Fibroblast of the aortic adventitia (primary cell): ENCODE results near the gene PLXND1. TPM values are rescaled to one million over a fixed set of nuclear protein-coding genes. Genes with fewer than 3 reads are reported as not detected.

Experiments
- DNase-seq: peaks from one replicate; pipeline ENCODE4 v3.0.0-alpha.2; 2010; ENCODE audit warnings: low read depth
- H3K4me3 ChIP-seq: 2 replicates; pipeline ENCODE4 v1.5.1; 2011; ENCODE audit warnings: low read depth, mild to moderate bottlenecking, control low read depth, low read length, moderate library complexity
- total RNA-seq: library from RNA; depleted of rRNA; stranded (reverse); fragments of >200 nt; gene quantifications from 2 replicates; pipeline ENCODE4 v1.2.3, GENCODE V29; 2012; ENCODE audit warnings: low replicate concordance
- TF ChIP-seq, protein P1 (sequence below): IDR thresholded peaks from 2 replicates; pipeline ENCODE4 v1.5.1; 2011; ENCODE audit warnings: mild to moderate bottlenecking, low read length, control low read depth, inconsistent platforms; ENCODE audit not compliant: insufficient read depth

PLXND1 gene
- total RNA-seq, 1 donor: 31.4 TPM

DNA sequence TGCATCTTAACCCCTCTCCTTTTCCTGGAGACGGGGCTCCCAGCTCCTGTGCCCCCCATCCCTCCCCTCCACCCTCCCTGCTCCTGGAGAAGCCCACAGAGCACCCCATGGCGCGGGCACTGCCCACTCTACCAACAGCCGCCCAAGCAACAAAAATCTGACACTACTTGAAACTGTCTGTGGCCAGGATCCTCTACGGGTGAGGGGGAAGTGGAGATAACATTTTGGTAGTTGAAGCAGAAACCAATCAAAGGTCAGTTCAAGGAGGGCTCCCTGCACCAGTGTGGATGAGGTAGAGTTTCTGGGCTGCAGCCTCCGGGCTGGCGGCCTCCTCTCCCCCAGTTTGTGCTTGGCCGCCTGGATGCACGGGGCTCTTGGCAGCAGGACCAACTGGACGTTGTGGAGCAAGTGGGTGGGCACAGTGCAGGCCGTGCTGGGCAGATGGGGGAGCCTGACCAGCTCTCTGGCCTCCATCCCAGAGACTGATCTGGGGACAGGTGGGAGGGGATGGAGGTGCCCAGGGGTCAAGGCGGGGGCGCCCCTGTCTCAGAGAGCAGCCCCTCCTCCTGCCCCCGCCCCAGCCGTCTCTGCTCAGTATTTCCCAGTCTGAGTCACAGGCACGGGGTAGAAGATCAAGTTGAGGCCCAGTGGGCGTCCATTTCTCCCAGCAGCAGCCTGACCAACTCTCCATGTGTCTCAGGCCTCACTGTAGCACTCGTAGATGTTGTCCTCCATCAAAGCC, 50.7 kb downstream of the PLXND1 start:
- no peak for DNase-seq
- no peak overlapping the region for H3K4me3 ChIP-seq
- TF ChIP-seq, protein P1, sequence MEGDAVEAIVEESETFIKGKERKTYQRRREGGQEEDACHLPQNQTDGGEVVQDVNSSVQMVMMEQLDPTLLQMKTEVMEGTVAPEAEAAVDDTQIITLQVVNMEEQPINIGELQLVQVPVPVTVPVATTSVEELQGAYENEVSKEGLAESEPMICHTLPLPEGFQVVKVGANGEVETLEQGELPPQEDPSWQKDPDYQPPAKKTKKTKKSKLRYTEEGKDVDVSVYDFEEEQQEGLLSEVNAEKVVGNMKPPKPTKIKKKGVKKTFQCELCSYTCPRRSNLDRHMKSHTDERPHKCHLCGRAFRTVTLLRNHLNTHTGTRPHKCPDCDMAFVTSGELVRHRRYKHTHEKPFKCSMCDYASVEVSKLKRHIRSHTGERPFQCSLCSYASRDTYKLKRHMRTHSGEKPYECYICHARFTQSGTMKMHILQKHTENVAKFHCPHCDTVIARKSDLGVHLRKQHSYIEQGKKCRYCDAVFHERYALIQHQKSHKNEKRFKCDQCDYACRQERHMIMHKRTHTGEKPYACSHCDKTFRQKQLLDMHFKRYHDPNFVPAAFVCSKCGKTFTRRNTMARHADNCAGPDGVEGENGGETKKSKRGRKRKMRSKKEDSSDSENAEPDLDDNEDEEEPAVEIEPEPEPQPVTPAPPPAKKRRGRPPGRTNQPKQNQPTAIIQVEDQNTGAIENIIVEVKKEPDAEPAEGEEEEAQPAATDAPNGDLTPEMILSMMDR: no peak

DNA sequence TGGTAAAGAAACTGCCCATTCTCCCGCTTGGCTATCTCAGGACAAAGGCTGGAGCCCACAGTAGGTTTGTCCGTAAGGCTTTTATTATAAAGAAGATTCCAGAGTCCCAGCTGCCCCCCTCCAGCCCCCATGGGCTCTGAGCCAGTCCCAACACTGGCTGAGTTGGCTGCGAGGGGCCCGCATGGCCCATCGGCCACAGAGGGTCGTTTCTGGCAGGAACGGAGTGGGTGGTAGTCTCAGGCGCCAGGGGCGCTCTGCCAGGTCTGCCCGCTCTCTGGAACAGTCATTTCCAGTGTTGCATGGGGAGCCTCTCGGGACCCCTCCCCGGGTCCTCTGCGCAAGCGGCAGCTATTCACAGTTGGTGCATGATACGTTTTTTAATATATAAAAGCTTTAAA, 51.3 kb downstream of the PLXND1 start:
- no peak for DNase-seq
- TF ChIP-seq, protein P1: no peak
- no peak overlapping the region for H3K4me3 ChIP-seq

DNA sequence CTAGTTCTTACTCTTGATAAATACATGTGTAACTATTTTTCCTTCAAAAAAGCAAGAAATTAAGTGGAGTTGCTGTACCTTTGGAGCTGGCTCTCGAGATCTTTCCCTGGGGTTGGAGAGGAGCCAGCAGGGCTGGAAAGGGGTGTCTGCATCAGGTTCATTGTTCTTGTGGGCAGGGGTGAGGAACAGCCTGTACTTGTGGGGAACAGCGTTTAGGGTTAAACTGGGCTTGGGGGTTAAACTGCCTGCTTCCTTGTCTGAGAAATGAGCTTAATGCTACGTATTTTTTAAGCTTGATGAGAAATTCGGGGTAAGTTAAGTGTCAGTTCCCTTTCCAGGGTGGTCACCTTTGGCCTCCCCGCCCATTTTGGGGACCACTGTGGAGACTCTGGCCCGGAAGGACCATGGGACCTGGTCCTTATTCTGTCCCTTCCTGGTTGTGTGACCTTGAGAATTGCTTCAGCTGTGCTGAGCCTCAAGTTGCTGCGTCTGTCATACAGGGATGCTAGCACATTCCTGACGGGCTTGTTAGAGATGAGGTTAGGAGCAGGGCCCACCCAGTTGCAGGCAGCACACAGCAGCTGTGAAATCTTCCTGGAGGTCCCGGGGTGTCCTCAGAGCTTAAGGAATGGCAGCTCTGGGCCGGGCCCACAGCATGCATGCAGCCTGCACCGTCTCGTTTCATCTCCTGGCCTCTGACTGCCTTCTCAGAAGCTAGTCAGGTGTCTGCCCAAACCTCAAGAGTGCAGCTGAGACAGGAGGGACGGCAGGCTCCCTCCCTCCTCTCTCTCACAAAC, 51.9 kb downstream of the PLXND1 start:
- TF ChIP-seq, protein P1: no peak
- no peak overlapping the region for H3K4me3 ChIP-seq
- no peak for DNase-seq

DNA sequence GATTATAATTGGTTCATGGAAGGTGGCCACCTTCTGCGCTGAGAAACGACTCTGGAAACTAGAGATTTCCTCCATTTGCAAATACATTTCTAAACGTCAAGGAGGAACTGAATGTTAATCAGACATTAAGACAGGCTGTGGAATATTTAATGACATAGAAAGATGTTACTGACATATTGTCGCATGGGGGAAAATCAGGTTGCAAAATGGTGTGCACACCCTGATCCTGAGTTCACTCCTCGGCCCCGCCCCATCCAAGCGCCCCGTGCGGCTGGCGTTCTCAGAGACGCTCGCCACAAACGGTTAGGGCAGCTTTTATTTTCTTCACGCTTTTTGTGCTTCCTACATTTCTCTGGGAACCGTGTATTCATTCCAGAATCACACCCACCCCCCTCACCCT, 52.8 kb downstream of the PLXND1 start:
- DNase-seq: no peak
- no peak overlapping the region for H3K4me3 ChIP-seq
- TF ChIP-seq, protein P1: no peak

DNA sequence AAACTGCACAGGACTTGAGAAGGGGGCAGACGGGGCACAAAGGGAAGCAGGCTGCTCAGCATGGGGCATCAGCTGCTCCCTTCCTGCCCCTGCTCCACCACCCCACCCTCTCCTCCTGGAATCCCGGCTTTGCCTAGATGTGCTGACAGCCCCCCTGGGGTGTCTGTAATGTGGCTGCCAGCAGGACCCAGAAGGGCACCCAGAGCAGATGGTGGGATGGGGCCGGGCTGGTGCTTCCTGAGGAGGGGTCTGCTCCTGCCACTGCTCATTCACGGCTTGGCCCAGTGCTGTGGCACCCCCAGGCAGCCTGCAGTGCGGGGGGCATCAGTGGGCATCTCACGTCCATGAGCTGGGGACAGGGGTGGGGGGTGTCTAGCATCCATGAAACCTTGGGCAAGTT, 53.3 kb downstream of the PLXND1 start:
- H3K4me3 ChIP-seq: no peak overlapping the region
- TF ChIP-seq, protein P1: no peak
- no peak for DNase-seq

DNA sequence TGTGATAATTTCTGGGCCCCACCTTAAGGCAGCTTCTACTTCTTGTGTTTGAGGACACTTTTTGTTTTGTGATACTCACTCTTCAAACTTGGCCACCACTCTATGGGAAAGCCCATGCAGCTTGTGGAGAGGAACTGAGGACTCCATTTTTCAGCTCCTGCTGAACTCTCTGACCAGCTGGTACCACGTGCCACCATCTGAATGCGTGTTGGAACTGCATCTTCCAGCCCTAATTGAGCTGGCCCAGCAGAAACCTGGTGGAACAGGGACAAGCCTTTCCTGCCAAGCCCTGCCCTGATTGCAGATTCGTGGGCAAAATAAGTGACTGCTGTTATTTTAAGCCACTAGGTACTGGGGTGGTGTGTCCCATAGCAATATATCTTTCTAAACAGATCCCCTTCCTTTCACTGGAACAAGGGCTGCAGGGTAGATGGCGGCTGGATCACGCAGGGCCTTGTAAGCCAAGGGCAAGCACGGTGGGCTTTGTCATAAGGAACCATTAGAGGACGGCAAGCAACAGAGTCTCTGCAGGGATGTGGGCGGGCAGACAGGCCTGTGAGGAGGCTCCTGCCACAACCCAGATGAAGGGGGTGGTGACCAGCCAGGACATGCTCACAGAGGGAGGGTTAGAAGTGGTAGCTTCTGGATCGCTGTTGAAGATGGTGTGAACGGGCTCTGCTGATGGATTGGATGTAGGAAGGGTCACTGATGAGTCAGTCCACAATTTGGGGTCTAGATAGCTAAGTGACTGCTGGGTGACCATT, 54.0 kb downstream of the PLXND1 start:
- DNase-seq: no peak
- no peak overlapping the region for H3K4me3 ChIP-seq
- TF ChIP-seq, protein P1: no peak
